Pancreas (tissue), 10 donors: ENCODE results near the gene CDHR4. TPM values are rescaled to one million over a fixed set of nuclear protein-coding genes. Genes with fewer than 3 reads are reported as not detected.

Experiments
- ATAC-seq, 4 donors: fragments of 200-7000 bp; cut with Tn5 transposase; one replicate each; pipeline versions ENCODE4 v1.8.0 to v1.9.1; 2020; ENCODE audit warnings: mild to moderate bottlenecking in 4 of 4, moderate library complexity in 4 of 4
- DNase-seq, 6 donors: peaks; one replicate each; pipeline ENCODE4 v3.0.0-alpha.2; 2020
- FAIRE-seq: peaks from 2 replicates; lab custom pipeline; 2012; peaks lifted over from hg19 to GRCh38; lab: Jason Lieb, UNC
- H3K27ac ChIP-seq, 4 donors: fragments of 200-600 bp; sonication (generic); 1 replicate in 3 of 4; 2 replicates in 1 of 4; pipeline versions ENCODE4 v1.5.0 to v1.8.0; 2020
- H3K27me3 ChIP-seq, 4 donors: fragments of 200-600 bp; one replicate each; pipeline ENCODE4 v1.8.0; 2021
- H3K36me3 ChIP-seq, 3 donors: fragments of 200-600 bp; sonication (generic) in 1 of 3; one replicate each; pipeline versions ENCODE4 v1.5.0 to v1.8.0; 2020 to 2021
- H3K4me1 ChIP-seq, 3 donors: fragments of 200-600 bp; one replicate each; pipeline ENCODE4 v1.8.0; 2021
- H3K4me3 ChIP-seq, 4 donors: fragments of 200-600 bp; sonication (generic) in 2 of 4; one replicate each; pipeline versions ENCODE4 v1.5.0 to v1.8.0; 2020 to 2021
- H3K9me3 ChIP-seq, 4 donors: fragments of 200-600 bp; one replicate each; pipeline ENCODE4 v1.8.0; 2021
- CTCF ChIP-seq, 4 donors: fragments of 200-600 bp; sonication (generic) in 3 of 4; IDR thresholded peaks; one replicate each; pipeline versions ENCODE4 v1.5.0 to v1.8.0; 2021; ENCODE audit warnings: antibody characterized with exemption in 4 of 4
- WGBS, 2 donors: extraction: QIAGEN DNeasy Blood & Tissue Kit; methylation state at CpG; one replicate each; pipeline ENCODE4 v1.1.7; 2013; 5-methylcytosine and 5-hydroxymethylcytosine counted together
- intact Hi-C, 3 donors: fragments of 100-400 bp; cut with DNase I; formaldehyde crosslinking; loops; one replicate each; pipeline versions ENCODE4 v1.11.1 to v1.14.2; 2022
- polyA plus RNA-seq, 2 donors: library from polyadenylated mRNA; stranded (reverse); fragments of 200-250 nt; gene quantifications; one replicate each; pipeline ENCODE4 v1.2.3, GENCODE V29; 2013
- total RNA-seq, 6 donors: library from RNA; stranded (reverse); fragmentation: NEBNext Ultra II Directional in 4 of 6; extraction: Animal tissue kit (Norgen Biotek cat#: 25700) in 4 of 6; gene quantifications; one replicate each; pipeline versions ENCODE4 v1.2.1 to v1.2.4, GENCODE V29; 2021 to 2023
- donor health status: healthy with polysubstance abuse.
- donor health status: DM: no; HTN: no; CAD: no; lungs with moderate emphysema.
- donor health status: DM: no; HTN: no; CAD: no.
- donor health status: control.
- donor health status: control.
- donor health status: Bipolar disorder and iron deficiency.
- donor health status: DM: yes; HTN: yes; CAD: no.
- donor health status: DM: no; HTN: no; CAD: no.
- donor health status: DM: no; HTN: no; CAD: no.
- donor health status: DM: yes; HTN: yes; CAD: no.

Gene CDHR4
- total and polyA plus RNA-seq, 8 donors, result not detected

GRCh38 chr3:49775538-49775937 is 24.1 kb downstream of the CDHR4 start:
- ATAC-seq (peak in 1 of 4 donors; percentile 32), FAIRE-seq (no peak), DNase-seq (no peak)
- Histone ChIP-seq H3K9me3 (no peaks in the 10 kb centered on the region), H3K27me3 (no peaks in the 10 kb centered on the region), H3K36me3 (no peaks in the 10 kb centered on the region), H3K4me1 (peaks cover 0 to 3% (median 0%) of the 10 kb centered on the region in 3 donors), H3K27ac (no peak overlapping the region), H3K4me3 (no peak overlapping the region)
- 69 to 85% methylated on average over 3 of the region's 3 CpGs for WGBS, 2 donors
- intact Hi-C loops, result no loop called here
- TF ChIP-seq CTCF (IDR thresholded peaks at IDR 0.05), result no peak

- Histone ChIP-seq H3K27ac (no peak overlapping the region), H3K9me3 (no peaks in the 10 kb centered on the region), H3K4me3 (no peak overlapping the region), H3K27me3 (no peaks in the 10 kb centered on the region), H3K4me1 (peaks cover 2 to 7% (median 4%) of the 10 kb centered on the region in 3 donors), H3K36me3 (no peaks in the 10 kb centered on the region)
- no peak for TF ChIP-seq CTCF (IDR thresholded peaks at IDR 0.05)
- DNase-seq, result no peak
- intact Hi-C loops, result no loop called here
- no peak for ATAC-seq
- no peak for FAIRE-seq
- 98 to 100% methylated on average over 2 of the region's 2 CpGs for whole genome bisulfite sequencing, 2 donors
These were observed 27.0 kb downstream of the CDHR4 start for GRCh38 chr3:49772703-49773102.

- TF ChIP-seq CTCF (IDR thresholded peaks at IDR 0.05), result no peak
- intact Hi-C loops, result no loop called here
- ATAC-seq, result no peak
- FAIRE-seq, result no peak
- Histone ChIP-seq H3K4me3 (no peak overlapping the region), H3K9me3 (no peaks in the 10 kb centered on the region), H3K4me1 (peaks cover 2 to 7% (median 4%) of the 10 kb centered on the region in 3 donors), H3K36me3 (no peaks in the 10 kb centered on the region), H3K27ac (no peak overlapping the region), H3K27me3 (no peaks in the 10 kb centered on the region)
- 76 to 84% methylated on average over 1 of the region's 1 CpG for WGBS, 2 donors
- no peak for DNase-seq
These were observed 28.2 kb downstream of the CDHR4 start for GRCh38 chr3:49771340-49771938.

GRCh38 chr3:49769926-49770325 is 29.7 kb downstream of the CDHR4 start:
- TF ChIP-seq CTCF (IDR thresholded peaks at IDR 0.05), result no peak
- DNase-seq (no peak), FAIRE-seq (no peak), ATAC-seq (no peak)
- H3K27ac ChIP-seq, result no peak overlapping the region
- no peak overlapping the region for H3K4me3 ChIP-seq
- intact Hi-C loops, result no loop called here
- no peaks in the 10 kb centered on the region for H3K36me3 ChIP-seq
- no peaks in the 10 kb centered on the region for H3K9me3 ChIP-seq
- peaks cover 2 to 7% (median 4%) of the 10 kb centered on the region in 3 donors for H3K4me1 ChIP-seq
- H3K27me3 ChIP-seq, result no peaks in the 10 kb centered on the region

GRCh38 chr3:49769286-49769915 is 30.3 kb downstream of the CDHR4 start:
- intact Hi-C loops, result no loop called here
- ATAC-seq, result peak in 3 of 4 donors; percentile 18 to 40 (median 23)
- Histone ChIP-seq H3K36me3 (no peaks in the 10 kb centered on the region), H3K9me3 (no peaks in the 10 kb centered on the region), H3K4me1 (peaks cover 2 to 7% (median 4%) of the 10 kb centered on the region in 3 donors), H3K27me3 (no peaks in the 10 kb centered on the region), H3K27ac (no peak overlapping the region), H3K4me3 (no peak overlapping the region)
- no peak for FAIRE-seq
- no peak for DNase-seq
- 40 to 41% methylated on average over 3 of the region's 3 CpGs for WGBS, 2 donors
- no peak for TF ChIP-seq CTCF (IDR thresholded peaks at IDR 0.05)
